NCI-H524 (cell line): ENCODE results near the gene MICOS13.

Experiments used
- DNase-seq, 2 experiments: peaks; one replicate each; lab custom pipeline; 2025; lab: John Stamatoyannopoulos, UW

MICOS13 gene

GRCh38 chr19:5687360-5688198 is 7.3 kb upstream of the MICOS13 start:
- no peak for DNase-seq

GRCh38 chr19:5686647-5687359 is 6.5 kb upstream of the MICOS13 start:
- peak; percentile 87 to 92 for DNase-seq

- DNase-seq: no peak
Measured at GRCh38 chr19:5686326-5686646, 6.0 kb upstream of the MICOS13 start.

- no peak for DNase-seq
Measured at GRCh38 chr19:5684694-5685430, 4.5 kb upstream of the MICOS13 start.

GRCh38 chr19:5683177-5683886 is 3.0 kb upstream of the MICOS13 start:
- DNase-seq: no peak

- no peak for DNase-seq
Measured at GRCh38 chr19:5682107-5682482, 1.8 kb upstream of the MICOS13 start.

GRCh38 chr19:5681391-5682106 is 1.2 kb upstream of the MICOS13 start:
- peak in 1 of 2 experiments; percentile 69 for DNase-seq

GRCh38 chr19:5680084-5680436 is 256 bp downstream of the MICOS13 start:
- DNase-seq: no peak

- DNase-seq: peak in 1 of 2 experiments; percentile 56
Measured at GRCh38 chr19:5679289-5680083, 830 bp downstream of the MICOS13 start.

GRCh38 chr19:5678071-5678718 is 2.1 kb downstream of the MICOS13 start:
- no peak for DNase-seq

GRCh38 chr19:5677580-5677979 is 2.7 kb downstream of the MICOS13 start:
- DNase-seq: no peak

- DNase-seq: no peak
Measured at GRCh38 chr19:5677136-5677535, 3.2 kb downstream of the MICOS13 start.

- DNase-seq: no peak
Measured at GRCh38 chr19:5676772-5677105, 3.6 kb downstream of the MICOS13 start.

- peak; percentile 35 to 63 for DNase-seq
Measured at GRCh38 chr19:5676105-5676771, 4.1 kb downstream of the MICOS13 start.

- DNase-seq: no peak
Measured at GRCh38 chr19:5674714-5675113, 5.6 kb downstream of the MICOS13 start.

GRCh38 chr19:5673752-5674151 is 6.6 kb downstream of the MICOS13 start:
- no peak for DNase-seq

GRCh38 chr19:5672708-5673459 is 7.4 kb downstream of the MICOS13 start:
- no peak for DNase-seq

- DNase-seq: no peak
Measured at GRCh38 chr19:5671600-5671999, 8.7 kb downstream of the MICOS13 start.

GRCh38 chr19:5669212-5669611 is 11.1 kb downstream of the MICOS13 start:
- no peak for DNase-seq
